Measurements from ENCODE around the gene ZC3H7B.

Gene ZC3H7B

DNA sequence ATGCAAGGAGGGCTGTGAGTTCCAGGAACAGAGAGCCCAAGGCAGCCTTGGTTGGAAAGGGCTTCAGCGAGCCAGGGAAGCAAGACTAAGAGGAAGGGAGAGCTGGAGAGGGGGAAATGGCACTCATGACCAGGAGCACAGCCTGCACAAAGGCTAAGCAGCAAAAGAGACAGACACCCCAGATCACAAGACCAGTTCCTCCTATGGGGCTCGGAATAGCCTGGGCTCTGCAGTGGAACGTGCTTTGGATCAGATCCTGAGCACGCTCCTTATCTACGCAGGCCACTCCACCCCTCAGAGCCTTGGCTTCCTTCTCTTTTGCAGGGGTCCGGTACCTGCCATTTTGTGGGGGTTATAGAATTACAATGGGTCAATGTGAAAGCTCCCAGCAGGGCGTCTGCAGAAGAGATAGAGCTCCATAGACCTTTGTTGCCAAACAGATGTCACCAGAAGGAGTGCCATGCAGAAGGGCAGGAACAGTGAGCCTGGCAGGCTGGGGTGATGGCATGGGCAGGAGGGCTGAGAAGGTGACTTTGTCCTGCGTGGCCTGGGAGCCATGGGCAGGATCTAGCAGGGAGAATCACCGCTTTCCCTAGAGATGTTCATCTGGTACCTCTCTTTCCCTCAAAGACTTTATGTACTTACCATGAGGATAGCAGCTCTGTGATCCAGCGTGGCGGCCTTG is 33.8 kb downstream of the ZC3H7B start:
- no peak overlapping the region for H3K27ac ChIP-seq (replicated peaks)
- no peaks in the 10 kb centered on the region for H3K27me3 ChIP-seq (ENCODE audit: insufficient read depth, poor library complexity, severe bottlenecking)
- DNase-seq (ENCODE audit: low read depth in 1 of 2, low spot score in 1 of 2): no peak
- no peak for TF ChIP-seq SPI1 (IDR thresholded peaks at IDR 0.05; ENCODE audit: borderline replicate concordance, low read depth)
- TF ChIP-seq POLR2AphosphoS5 (IDR thresholded peaks at IDR 0.05; ENCODE audit: low read depth): no peak
- TF ChIP-seq, protein P1, sequence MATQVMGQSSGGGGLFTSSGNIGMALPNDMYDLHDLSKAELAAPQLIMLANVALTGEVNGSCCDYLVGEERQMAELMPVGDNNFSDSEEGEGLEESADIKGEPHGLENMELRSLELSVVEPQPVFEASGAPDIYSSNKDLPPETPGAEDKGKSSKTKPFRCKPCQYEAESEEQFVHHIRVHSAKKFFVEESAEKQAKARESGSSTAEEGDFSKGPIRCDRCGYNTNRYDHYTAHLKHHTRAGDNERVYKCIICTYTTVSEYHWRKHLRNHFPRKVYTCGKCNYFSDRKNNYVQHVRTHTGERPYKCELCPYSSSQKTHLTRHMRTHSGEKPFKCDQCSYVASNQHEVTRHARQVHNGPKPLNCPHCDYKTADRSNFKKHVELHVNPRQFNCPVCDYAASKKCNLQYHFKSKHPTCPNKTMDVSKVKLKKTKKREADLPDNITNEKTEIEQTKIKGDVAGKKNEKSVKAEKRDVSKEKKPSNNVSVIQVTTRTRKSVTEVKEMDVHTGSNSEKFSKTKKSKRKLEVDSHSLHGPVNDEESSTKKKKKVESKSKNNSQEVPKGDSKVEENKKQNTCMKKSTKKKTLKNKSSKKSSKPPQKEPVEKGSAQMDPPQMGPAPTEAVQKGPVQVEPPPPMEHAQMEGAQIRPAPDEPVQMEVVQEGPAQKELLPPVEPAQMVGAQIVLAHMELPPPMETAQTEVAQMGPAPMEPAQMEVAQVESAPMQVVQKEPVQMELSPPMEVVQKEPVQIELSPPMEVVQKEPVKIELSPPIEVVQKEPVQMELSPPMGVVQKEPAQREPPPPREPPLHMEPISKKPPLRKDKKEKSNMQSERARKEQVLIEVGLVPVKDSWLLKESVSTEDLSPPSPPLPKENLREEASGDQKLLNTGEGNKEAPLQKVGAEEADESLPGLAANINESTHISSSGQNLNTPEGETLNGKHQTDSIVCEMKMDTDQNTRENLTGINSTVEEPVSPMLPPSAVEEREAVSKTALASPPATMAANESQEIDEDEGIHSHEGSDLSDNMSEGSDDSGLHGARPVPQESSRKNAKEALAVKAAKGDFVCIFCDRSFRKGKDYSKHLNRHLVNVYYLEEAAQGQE (IDR thresholded peaks at IDR 0.05; ENCODE audit: insufficient replicate concordance, low read depth): no peak
- no peak for TF ChIP-seq GABPA (IDR thresholded peaks at IDR 0.05; ENCODE audit: low read depth)
- TF ChIP-seq, protein P2, sequence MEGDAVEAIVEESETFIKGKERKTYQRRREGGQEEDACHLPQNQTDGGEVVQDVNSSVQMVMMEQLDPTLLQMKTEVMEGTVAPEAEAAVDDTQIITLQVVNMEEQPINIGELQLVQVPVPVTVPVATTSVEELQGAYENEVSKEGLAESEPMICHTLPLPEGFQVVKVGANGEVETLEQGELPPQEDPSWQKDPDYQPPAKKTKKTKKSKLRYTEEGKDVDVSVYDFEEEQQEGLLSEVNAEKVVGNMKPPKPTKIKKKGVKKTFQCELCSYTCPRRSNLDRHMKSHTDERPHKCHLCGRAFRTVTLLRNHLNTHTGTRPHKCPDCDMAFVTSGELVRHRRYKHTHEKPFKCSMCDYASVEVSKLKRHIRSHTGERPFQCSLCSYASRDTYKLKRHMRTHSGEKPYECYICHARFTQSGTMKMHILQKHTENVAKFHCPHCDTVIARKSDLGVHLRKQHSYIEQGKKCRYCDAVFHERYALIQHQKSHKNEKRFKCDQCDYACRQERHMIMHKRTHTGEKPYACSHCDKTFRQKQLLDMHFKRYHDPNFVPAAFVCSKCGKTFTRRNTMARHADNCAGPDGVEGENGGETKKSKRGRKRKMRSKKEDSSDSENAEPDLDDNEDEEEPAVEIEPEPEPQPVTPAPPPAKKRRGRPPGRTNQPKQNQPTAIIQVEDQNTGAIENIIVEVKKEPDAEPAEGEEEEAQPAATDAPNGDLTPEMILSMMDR (IDR thresholded peaks at IDR 0.05; ENCODE audit: insufficient read depth, low read length): no peak
- H3K4me3 ChIP-seq (replicated peaks; ENCODE audit: insufficient read depth, low read length): no peak overlapping the region

DNA sequence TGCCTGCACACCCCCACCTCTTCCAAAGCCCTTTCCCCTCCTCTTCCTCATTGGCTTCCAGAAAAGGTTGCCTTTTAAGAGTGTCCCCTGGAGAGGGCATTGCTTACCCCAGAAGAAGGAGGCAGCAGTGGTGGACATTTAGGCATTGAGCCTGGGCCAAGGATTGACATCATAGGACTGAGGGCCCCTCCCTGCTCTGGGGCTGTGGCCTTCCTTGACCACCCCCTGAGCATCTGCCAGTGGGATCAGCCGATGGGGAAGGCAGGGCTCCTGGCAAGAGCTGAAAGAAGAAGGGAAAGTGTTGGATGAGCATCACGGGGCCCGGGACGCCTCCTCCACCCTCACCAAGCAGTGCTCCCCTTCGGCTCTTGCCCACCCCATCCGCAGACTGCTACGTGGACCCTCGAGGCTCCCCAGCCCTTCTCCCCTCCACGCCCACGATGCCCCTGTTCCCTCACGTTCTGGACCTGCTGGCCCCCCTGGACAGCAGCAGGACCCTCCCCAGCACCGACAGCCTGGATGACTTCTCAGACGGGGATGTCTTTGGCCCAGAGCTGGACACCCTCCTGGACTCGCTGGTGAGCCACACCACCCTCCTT is 37.4 kb downstream of the ZC3H7B start:
- TF ChIP-seq, protein P2 (IDR thresholded peaks at IDR 0.05; ENCODE audit: insufficient read depth, low read length): no peak
- TF ChIP-seq GABPA (IDR thresholded peaks at IDR 0.05; ENCODE audit: low read depth) (no peak), POLR2AphosphoS5 (IDR thresholded peaks at IDR 0.05; ENCODE audit: low read depth) (no peak), SPI1 (IDR thresholded peaks at IDR 0.05; ENCODE audit: borderline replicate concordance, low read depth) (no peak)
- TF ChIP-seq, protein P1 (IDR thresholded peaks at IDR 0.05; ENCODE audit: insufficient replicate concordance, low read depth): no peak
- no peak overlapping the region for H3K4me3 ChIP-seq (replicated peaks; ENCODE audit: insufficient read depth, low read length)
- no peaks in the 10 kb centered on the region for H3K27me3 ChIP-seq (ENCODE audit: insufficient read depth, poor library complexity, severe bottlenecking)
- no peak overlapping the region for H3K27ac ChIP-seq (replicated peaks)
- no peak for DNase-seq (ENCODE audit: low read depth in 1 of 2, low spot score in 1 of 2)

DNA sequence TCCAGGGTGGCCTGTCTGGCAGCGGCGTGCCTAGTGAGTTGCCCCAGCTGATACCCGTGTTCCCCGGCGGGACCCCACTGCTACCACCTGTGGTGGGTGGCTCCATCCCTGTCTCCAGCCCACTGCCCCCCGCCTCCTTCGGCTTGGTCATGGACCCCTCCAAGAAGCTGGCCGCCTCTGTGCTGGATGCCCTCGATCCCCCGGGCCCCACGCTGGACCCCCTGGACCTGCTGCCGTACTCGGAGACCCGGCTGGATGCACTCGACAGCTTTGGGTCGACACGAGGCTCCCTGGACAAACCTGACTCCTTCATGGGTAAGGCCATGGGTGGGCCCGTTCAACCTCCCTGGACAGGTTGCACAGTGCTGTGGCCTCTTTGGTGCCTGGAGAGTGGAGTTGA is 38.5 kb downstream of the ZC3H7B start:
- Histone ChIP-seq H3K4me3 (replicated peaks; ENCODE audit: insufficient read depth, low read length) (no peak overlapping the region), H3K27ac (replicated peaks) (no peak overlapping the region), H3K27me3 (ENCODE audit: insufficient read depth, poor library complexity, severe bottlenecking) (no peaks in the 10 kb centered on the region)
- TF ChIP-seq SPI1 (IDR thresholded peaks at IDR 0.05; ENCODE audit: borderline replicate concordance, low read depth): no peak
- no peak for DNase-seq (ENCODE audit: low read depth in 1 of 2, low spot score in 1 of 2)

DNA sequence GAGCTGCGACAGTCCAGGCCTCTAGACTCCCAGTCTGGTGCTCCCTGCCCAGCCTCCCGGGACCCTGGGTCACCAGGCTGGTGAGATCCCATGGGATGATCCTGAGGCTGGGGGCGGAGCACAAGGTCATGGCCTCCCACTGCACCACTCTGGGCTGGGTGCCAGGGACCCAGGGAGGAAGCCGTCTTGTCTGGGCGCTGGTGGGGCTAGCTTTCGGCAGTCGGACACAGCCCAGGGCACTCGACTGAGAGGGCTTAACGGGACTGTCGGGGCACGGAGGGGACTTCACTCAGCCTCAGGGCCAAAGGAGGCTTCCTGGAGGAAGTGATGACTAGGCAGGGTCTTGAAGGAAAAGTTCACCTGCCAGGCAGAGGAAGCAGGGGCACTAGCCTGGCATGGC is 39.0 kb downstream of the ZC3H7B start:
- no peak for DNase-seq (ENCODE audit: low read depth in 1 of 2, low spot score in 1 of 2)
- no peak overlapping the region for H3K4me3 ChIP-seq (replicated peaks; ENCODE audit: insufficient read depth, low read length)
- no peak overlapping the region for H3K27ac ChIP-seq (replicated peaks)
- no peaks in the 10 kb centered on the region for H3K27me3 ChIP-seq (ENCODE audit: insufficient read depth, poor library complexity, severe bottlenecking)
- TF ChIP-seq SPI1 (IDR thresholded peaks at IDR 0.05; ENCODE audit: borderline replicate concordance, low read depth): no peak
- TF ChIP-seq, protein P1 (IDR thresholded peaks at IDR 0.05; ENCODE audit: insufficient replicate concordance, low read depth): no peak
- TF ChIP-seq, protein P2 (IDR thresholded peaks at IDR 0.05; ENCODE audit: insufficient read depth, low read length): no peak
- no peak for TF ChIP-seq GABPA (IDR thresholded peaks at IDR 0.05; ENCODE audit: low read depth)
- no peak for TF ChIP-seq POLR2AphosphoS5 (IDR thresholded peaks at IDR 0.05; ENCODE audit: low read depth)
